Femur (tissue), 1 donor: ENCODE data around the gene GHDC.
"Not testable (repeated sequence)": the region's sequence is repeated elsewhere in the genome, so short reads cannot be mapped to it uniquely, and the experiment has no call there.

Experiments used
- DNase-seq: peaks from one replicate; pipeline ENCODE4 v3.0.0-alpha.2; 2017

GHDC gene

DNA sequence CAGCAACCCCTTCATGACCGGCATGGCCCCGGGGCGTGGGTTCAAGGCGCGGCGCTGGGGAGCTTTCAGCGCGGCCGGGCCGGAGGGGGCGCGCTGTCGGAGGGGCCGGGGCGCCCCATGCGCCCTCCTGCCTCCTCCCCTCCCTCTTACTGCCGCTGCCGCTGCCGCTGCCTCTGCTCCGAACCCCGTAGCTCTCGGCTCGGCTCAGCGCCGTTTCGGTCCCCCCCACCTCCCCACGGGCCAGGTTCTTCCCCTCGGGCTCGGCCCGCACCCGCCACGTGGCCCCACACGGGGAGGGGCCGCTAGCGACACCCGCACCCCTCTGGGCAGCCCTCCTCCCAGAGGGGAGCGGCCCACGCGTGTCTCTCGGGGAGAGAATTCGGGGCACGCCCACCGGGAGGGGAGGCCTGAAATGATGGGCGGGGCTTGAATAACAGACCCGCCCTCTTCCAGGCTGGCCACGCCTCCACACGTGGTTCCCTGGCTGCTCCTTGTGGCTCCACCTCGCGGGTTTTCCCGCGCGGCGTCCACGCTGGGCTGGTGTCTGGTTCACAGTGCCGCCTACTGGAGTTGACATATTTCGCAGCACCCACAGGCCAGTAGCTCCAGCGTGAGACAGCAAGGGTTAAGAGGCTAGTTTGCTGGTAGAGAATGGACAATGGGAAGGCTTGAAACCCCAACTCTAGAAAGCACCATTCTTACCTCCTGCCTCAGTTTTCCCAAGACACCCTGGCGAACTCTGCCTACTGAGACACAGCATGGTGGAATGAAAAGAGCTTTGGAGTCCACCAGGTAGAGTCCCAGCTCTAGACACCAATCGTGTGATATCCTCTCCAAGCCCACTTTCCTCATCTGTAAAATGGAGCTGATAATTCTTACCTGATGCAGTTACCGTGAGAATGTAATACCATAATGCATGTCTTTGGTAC, 13.1 kb downstream of the GHDC start, which contains the start of gene KCNH4:
Gene KCNH4, minus strand, starts transcription at position 221 of the 929 bp plus-strand sequence. Its CDS starts 197 bp downstream, at position 24.
- peak; percentile 80 for DNase-seq

DNA sequence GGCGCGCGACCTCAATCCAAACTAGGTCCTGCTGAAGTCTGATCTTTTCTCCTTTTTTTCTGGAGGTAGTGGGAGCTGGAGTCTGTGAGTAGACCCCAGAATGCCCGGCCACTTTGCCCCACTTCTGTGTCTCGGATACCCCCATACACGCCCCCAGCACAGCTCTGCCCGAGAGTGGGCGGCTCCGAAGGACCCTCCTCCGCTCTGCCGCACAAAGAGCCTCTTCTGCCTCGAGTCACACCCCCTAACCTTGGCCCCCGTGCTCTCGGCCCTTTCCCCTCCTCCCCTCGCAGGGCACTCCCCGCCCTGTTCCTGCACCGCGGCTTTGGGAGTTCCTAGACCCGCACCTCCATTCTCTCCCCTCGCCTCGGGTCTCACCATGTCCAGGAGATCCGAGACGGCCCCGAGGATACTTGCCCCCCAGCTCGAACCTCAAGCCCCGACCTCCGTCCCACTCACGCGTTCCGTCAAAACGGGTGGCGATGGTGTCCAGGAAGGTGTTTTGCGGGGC, 13.8 kb downstream of the GHDC start:
- DNase-seq: no peak

DNA sequence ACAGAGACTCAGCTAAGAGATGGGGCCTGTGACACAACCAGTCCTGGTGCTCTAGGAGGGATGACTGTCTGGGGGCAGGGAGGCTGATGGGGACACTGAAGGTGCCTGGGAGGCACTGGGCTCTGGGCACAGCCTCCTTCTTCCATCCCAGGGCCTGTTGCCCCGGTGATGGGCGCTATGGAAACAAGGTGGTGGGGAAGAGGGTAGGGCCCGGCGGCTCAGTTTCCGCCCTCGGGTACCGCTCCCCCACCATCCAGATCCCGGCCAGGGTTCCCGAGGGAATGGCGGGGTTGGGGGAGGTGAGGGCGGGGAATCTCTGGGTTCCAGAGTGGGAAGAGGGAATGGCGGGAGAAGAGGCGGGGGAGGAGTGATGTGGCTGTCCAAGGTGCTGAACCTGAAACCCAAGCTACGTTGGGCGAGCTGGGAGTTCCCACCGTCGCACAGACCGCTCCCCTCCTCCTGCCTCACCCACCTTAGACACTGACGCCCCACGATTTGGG, 14.3 kb downstream of the GHDC start:
- peak; percentile 62 for DNase-seq

DNA sequence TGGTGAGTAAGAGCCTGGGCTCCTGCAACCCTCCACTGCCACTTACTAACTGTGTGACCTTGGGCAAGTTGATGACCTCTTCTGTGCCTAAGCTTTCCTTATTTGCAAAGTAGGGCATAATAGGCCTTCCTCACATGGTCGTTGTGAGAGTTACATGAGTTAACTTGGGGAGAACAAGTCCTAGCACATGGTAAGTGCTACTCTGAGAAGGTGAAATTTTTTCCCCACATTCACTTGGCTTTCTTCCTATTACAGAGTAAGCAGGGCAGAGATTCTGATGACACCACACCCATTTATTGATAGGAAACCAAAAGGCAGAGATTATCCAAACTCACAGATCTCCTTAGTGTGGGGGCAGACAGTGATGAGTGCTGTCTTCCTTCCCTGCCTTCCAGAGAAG, 15.0 kb downstream of the GHDC start:
- DNase-seq: no peak

DNA sequence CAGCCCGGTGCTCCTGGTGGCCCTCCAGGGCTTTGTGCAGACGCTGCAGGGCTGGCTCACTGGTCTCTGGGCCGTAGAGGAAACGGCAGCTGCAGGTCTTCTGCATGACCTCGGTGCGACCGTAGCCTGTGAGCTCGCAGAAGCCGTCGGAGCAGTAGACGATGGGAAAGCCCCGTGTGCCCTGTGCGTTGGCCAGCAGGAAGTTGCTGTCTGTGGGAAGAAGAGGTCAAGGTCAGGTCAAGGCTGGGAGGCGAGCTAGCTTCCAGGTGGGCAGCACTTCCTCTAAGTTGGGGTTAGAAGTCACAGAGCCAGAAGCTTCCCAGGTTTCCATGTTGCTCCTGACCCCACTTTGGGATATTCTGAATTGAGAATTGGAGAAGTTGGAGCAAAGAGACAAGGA, 15.5 kb downstream of the GHDC start:
- no peak for DNase-seq

DNA sequence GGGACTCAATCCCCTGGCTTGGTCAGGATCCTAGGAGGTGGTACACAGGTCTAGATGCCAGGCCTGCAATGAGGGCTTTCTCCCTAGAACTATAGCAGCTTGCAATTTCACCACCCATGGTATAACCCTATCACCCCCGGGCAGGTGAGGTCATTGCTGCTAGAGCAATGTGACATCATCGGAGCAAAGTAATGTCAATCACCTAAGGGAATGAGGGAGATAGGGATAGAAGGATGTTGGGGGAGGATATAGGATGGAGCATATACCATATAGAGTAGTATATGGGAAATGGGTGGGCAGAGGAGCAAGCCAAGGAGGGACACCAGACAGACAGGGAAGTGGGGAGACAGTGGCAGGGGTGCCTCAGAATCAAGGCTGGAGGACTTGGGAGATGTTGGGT, 16.6 kb downstream of the GHDC start:
- DNase-seq: no peak

DNA sequence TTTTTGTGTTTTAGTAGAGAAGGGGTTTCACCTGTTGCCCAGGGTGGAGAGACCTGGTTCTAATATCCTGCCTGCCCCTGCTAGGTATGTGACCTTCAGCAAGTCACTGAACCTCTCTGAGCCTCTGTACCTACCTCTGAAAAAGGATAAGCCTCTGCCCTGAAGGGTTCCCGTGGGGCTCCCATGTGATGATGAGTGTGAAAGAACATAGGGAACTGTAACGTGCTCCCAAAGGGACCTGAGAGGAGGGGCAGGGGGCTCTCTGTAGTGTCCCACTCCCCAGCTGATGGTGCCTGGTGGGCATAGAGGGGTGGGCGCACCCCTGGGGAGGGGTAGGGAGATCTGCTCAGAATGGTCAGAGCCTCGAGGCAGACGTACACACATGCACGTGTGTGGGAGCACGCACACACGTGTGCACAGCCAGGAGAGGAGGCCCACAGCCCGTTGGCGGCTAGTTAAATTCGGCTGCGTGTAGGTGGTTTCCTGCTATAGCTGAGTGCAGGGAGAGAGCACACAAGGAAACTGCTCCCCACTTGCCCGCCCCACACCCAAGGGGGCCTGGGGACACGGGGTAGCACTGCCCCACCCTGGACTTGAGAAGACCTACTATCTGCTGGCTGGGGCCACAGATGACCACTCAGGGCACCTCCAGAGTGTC, 20.0 kb downstream of the GHDC start:
- no peak for DNase-seq

DNA sequence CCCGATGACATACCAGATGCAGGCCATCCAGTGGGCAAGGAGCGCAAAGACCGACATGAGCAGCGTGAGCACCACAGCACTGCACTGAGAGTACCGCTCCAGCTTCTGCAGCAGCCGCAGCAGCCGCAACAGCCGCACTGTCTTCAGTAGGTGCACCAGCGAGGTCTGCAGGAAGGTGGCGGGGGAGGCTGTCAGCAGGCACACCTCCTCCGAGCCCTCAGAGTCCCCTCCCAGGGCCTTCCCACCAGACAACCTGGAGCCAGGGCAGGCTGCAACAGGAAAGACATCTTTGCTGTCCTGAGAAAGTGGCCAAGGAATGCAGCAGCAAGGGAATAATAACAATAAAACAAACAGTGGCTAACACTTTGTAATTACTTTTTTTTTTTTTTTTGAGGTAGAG, 22.5 kb downstream of the GHDC start:
- DNase-seq: no peak

DNA sequence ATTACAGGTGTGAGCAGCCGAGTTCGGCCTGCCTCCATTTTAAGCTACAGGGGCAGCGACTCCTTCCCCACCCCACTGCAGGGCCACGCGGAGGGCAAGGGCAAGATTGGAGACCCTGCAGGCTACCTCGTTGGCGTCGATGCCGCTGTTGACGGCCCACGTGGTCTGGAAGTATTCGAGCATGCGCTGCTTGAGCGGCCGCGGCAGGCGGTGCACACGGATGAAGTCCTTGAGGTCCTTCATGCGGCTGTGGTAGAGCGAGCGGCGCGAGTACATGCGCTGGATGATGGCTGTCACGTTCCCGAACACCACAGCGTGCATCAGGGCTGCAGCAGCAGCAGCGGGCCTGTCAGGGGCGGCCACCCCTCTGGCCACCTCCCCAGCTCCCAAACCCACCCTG, 24.9 kb downstream of the GHDC start:
- DNase-seq: no peak

DNA sequence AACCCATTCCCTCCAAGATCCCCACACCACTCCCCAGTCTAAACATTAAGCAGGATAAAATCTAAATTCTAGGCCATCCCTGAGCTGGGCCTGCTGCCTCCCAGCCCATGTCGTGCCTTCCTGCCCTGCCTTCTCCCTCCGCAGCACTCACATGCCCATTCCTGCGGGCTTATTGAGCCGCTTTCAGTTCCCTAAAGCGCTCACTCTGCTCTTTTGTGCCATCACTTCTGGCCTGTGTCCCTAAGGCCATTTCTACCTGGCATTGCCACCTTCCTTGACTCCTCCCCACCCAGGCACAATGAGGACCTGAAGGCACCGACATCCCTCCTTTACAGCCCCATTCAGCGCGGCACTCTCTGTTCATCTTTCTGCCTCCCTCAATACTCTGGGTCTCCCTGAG, 26.5 kb downstream of the GHDC start:
- no peak for DNase-seq

DNA sequence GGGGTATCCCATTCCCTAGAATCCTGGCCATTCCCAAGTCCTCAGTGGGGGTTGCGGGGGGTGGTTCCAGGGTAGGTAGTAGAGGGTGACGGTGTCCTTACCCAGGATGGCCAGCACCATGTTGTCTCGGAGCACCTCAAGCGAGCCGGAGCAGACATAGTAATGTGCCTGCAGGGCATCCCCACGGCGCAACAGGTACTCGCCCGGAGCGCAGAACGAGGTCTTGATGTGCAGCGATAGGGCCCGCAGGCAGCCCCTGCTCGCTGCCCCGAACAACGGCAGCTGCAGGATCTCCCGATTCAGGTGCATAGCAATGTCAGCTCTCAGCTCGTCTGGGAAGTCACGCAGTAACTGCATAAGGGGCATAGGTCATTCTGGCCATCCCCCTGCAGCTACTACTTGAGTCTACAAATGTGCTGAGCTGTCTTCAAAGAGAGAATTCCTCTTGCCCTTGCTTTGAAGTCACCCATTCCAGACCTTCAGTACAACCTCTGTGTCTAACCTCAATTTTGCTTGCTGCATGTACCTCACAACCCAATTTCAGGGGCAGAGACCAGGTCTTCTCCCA, 28.0 kb downstream of the GHDC start:
- no peak for DNase-seq

DNA sequence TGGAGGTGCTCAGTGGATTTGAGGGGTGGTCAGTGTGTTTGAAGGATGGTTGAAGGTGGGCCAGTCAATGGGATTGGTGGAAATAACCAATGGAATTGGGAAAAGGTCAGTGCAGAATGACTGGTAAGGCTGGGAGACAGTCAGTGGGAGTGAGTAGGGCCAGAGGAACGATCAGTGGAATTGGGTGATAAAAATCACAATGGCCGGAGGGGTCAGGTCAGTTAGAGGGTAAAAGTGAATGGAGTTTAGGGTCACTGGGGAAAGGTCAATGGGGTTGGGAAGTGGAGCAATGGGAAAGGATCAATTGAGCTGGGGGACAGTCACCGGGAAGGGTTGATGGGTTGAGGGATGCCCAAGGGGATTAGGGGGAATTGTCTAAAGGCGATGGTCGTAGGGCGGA, 28.5 kb downstream of the GHDC start:
- DNase-seq: no peak

DNA sequence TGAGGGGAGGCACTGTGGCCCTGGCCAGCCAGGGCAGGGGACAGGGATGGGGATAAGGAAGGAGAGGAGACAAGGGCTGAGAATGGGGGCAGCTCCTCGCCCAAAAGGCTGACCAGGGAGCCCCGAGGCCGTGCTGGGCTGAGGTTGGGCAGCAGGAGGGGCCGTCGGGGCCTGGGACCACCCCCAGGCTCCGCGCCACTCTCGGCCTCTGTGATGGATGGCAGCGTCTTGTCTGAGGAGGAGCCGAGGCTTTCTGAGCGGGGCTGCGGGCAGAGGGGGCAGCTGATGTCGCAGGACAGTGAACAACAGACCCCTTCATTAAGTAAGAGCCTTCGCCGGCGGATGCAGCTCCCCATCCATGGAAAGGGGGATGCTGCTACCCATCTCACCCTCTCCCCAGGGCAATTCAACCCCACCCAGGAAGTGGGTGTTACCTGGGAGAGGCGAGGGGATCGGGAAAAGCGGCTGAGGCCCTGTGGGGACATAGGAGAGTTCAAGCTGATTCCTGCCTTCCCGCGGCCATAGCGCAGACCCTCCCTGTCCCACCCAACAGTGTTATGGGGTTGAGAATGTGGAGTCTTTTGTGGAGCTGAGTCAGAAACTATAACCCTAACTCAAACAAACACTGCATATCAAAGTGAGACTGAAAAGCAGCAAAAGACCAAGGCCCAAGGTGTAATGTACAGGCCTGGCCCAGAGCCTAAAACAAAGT, 30.4 kb downstream of the GHDC start:
- DNase-seq: no peak

DNA sequence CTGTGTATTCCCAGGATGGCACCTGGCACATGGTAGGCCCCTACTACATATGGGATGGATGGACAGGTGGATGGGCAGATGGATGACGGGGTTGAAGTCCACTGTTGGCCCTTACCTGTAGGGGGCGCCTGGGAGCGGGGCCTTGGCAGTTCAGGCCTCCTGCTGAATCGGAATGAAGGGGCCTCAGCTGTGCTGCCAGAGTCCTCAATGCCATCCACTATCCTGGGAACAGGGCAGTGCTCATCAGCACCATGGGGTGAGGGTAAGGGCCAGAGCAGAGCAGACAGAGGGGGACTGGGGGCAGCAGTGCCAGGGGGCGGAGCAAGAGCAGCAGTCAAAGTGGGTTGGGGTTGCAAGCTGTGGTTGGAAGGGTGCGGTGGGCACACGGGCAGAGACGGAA, 31.2 kb downstream of the GHDC start:
- no peak for DNase-seq

DNA sequence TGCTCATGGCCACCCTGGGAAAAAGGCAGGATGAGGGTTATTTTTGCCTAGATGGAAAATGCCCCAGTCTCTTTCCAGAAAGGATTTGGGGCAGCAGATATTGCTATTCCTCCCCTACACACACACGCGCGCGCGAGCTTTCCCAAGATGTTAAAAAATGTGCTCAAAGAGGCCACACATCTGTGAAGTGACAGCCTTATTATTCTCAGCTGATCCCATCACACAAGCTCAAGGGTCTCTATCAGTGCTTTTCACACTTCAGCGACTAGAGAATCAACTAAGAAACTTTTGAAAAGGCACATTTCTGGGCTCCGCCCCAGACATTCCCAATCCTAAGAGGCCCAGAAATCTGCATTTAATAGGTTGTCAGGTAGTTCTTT, 33.8 kb downstream of the GHDC start:
- no peak for DNase-seq

DNA sequence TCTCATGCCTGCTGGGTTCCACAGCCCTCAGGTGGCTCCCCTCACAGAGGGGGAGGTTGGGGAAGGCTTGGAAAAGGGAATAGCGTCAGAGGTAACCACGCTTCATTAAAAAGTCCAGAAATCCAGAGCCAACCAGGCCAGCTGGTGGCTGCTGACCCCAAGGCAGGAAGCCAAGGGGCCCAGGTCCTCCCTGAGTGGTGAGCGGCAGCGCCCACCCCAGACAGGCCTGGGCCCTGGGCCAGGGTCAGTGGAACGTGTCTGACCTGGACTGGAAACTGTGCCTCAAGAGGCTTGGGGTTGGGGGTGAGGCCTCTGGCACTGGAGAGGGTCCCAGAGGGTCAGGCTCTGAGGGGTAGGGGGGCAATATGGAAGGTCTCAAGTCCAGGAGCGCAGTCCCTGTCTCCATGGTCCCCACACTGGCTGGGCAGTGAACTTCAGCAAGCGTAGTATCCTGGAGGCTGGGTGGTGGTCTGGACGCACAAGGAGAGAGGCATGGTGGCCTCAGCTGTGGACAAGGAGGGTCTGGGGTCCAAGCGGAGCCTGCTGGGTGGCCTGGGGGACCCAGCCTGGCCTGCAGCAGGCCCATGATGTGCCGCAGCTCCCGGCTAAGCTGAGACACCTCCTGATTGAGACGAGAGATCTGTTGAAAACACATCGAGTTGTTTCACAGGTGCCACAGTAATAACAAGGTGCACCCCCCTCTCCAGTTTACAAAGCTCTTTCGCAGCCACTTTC, 34.3 kb downstream of the GHDC start:
- no peak for DNase-seq

DNA sequence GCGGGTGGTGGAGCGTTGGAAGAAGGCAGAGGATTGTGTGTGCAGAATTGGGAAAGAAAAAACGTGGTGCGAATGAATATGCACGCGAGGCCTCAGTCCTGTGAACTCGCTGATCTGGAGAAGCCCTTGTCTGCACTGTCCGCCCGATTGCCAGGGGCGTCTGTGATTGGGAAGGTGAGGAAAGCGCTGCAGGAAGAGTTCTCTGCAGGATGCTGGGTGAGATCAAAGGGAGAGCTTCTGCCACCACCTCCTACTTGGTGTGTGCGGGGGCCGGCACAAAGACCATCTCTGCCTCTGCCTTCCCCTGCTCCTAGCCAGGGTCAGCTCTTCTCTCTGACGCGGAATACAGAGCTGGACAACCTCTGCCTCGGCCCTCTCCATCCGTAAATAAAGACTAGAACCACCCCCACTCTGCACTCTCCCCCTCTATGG, 38.7 kb downstream of the GHDC start:
- DNase-seq: no peak

DNA sequence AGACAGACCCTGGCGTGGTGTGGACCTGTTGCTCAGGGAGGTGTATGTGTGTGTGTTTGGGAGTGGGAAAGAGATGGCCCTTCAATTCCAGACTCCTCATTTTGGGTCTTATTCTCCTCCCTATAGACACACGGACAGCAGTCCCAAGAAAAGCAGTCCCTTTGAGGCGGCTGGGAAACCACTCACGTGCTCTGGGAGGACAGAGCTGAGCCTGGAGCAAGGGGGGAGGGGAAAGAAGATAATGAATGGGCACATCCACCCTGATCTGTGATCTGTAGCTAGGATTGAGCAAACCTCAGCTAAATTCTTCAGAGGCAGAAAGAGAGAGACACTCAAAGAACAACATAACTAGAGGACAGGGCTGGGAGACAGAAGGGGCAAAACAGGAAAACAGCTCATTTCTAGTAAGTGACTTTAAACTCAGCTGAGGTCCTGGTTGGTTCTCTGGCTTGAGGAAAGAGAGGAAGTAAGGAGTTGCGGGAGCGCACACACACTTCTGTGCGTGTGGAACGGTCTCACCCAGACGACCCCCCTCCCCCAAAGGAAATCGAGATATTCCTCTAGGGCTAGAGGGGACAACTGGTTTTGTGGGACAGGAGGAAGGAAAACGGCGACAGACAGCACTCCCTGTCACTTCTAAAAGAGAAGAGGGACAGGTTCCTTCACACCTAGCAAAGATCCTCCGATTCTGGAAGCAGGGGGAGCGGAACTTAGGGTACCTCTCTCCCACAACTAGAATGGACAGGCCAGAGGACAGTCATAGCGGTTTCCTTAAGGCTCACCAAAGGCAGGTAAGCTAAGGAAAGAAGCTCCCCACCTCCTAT, 40.2 kb downstream of the GHDC start:
- no peak for DNase-seq

DNA sequence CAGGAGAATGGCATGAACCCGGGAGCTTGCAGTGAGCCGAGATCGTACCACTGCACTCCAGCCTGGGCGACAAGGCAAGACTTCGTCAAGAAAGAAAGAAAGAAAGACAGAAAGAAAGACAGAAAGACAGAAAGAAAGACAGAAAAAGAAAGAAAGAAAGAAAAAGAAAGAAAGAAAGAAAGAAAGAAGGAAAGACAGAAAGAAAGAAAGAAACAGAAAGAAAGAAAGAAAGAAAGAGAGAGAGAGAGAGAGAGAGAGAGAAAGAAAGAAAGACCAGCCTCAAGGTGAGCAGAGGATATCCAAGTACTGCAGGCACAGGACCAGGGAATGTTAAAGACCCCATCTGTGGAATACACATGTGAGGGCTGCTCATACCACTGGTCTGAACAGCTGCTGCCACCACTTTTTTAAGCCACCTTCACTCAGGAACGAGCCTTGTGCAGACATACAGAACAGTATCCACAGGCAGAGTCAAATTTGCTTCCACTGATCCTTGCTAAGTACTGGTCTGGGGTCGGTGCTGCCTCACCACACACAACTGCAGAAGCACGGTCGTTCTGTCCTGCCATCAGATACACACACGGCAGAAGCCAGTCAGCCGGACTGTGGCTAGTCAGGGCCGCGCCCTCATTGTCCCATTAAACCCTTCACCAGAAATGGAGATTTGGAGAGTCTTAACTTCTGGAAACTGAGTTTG, 47.2 kb downstream of the GHDC start:
- no peak for DNase-seq

DNA sequence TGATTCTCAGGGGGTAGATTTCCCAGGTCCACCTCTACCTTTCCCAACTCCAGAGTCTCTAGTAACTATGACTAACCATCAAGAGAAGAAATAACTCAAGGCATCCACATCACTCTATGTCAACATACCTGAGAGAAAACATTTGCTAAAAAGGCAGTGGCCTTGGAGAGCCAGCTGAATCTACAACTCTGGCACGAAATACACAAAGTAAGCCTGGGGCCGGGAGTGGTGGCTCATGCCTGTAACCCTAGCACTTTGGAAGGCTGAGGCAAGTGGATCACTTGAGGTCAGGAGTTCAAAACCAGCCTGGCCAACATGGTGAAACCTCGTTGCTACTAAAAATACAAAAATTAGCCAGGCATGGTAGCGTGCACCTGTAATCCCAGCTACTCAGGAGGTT, 51.2 kb downstream of the GHDC start:
- DNase-seq: not testable (repeated sequence)
